Activated CD4-positive, alpha-beta memory T cell treated with anti-CD3 and anti-CD28 coated beads for 36 hours (primary cell): ENCODE data around the gene ZFYVE21. TPM values are rescaled to one million over a fixed set of nuclear protein-coding genes. Genes with fewer than 3 reads are reported as not detected.

Source experiments
- CTCF ChIA-PET: fragments of 350-600 bp; sonication (Branson Sonifier 250); formaldehyde crosslinking; loops from one replicate; lab custom pipeline; 2021; ENCODE audit warnings: antibody characterized with exemption, inconsistent platforms; lab: Charles Lee
- POLR2A ChIA-PET: fragments of 350-600 bp; sonication (Branson Sonifier 250); formaldehyde crosslinking; loops from one replicate; lab custom pipeline; 2021; ENCODE audit warnings: antibody characterized with exemption; lab: Charles Lee
- DNase-seq: peaks from one replicate; pipeline ENCODE4 v3.0.0-alpha.2; 2020
- H3K27ac Mint-ChIP-seq: one replicate; pipeline ENCODE4 v1.8.0; 2021; ENCODE audit warnings: mixed read lengths
- H3K27me3 Mint-ChIP-seq: one replicate; pipeline ENCODE4 v1.8.0; 2021; ENCODE audit warnings: mixed read lengths
- H3K36me3 Mint-ChIP-seq: one replicate; pipeline ENCODE4 v1.8.0; 2021; ENCODE audit warnings: mixed read lengths
- H3K4me1 Mint-ChIP-seq: one replicate; pipeline ENCODE4 v1.8.0; 2021; ENCODE audit warnings: low read depth, mixed read lengths
- H3K4me3 Mint-ChIP-seq: one replicate; pipeline ENCODE4 v1.8.0; 2021; ENCODE audit warnings: mild to moderate bottlenecking, mixed read lengths
- H3K9me3 Mint-ChIP-seq: one replicate; pipeline ENCODE4 v1.8.0; 2021; ENCODE audit warnings: mixed read lengths
- intact Hi-C: fragments of 100-400 bp; cut with micrococcal nuclease; formaldehyde crosslinking; loops from one replicate; pipeline ENCODE4 v1.15.1; 2023
- total RNA-seq, 2 experiments: library from RNA; stranded (reverse); gene quantifications; one replicate each; pipeline ENCODE4 v1.2.3, GENCODE V29; 2021

The ZFYVE21 gene
- total RNA-seq, 2 experiments from 2014 or later = 14.9 to 15.9 TPM

DNA sequence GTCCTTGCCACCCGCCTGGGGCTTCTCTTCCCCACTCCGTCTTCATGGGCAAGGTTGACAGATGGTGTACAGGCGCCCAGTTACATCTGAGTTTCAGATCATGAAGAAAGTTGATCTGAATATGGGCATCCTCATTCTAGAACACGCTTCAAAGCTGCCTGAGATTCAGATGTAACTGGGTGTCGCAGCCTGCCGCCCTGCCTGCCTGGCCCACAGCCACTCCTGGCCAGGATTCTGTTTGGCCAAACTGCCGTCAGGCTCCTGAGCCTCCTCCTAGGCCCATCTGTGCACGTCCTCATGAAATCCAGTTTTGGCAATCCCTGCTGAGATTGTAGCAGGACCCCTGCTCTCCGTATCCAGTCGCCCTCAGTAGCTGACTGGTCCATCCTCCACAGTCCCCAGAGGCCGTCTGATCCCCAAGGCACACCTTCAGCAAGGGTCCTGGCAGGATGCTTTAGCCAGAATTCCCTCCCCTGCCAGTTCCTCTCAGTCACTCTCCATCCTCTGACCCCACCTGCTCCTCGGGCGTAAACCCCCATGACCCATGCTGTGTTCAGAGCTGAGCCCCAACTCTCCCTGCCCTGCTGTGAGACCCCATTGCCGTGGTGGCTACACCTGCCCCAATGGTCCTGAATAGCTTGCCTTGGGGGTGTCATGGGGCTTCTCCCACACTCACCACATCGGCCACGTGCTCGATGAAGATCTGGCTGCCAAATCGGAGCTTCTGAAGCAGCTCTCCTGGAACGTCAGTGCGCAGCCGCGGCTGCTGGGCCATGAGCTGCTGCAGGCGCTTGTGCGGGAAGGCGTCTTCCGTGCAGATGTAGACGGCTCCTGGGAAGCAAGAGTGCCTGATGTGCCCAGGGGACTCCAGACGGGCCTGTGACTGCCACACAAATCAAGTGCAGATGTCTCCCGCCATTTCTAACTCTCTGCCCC is 12.8 kb upstream of the ZFYVE21 start:
- Mint-ChIP-seq H3K36me3 (peaks cover 21% of the 10 kb centered on the region), H3K4me1 (peaks cover 2% of the 10 kb centered on the region), H3K27me3 (no peaks in the 10 kb centered on the region), H3K9me3 (no peaks in the 10 kb centered on the region), H3K27ac (peak overlapping the region; percentile 19), H3K4me3 (no peak overlapping the region)
- intact Hi-C loops = no loop called here
- CTCF ChIA-PET = no interaction called here
- POLR2A ChIA-PET = interaction anchor here (0.5 kb wide), 1 partner anchor 139 kb away, joined by 3 read pairs; no protein-coding TSS in a partner anchor
- DNase-seq = no peak

DNA sequence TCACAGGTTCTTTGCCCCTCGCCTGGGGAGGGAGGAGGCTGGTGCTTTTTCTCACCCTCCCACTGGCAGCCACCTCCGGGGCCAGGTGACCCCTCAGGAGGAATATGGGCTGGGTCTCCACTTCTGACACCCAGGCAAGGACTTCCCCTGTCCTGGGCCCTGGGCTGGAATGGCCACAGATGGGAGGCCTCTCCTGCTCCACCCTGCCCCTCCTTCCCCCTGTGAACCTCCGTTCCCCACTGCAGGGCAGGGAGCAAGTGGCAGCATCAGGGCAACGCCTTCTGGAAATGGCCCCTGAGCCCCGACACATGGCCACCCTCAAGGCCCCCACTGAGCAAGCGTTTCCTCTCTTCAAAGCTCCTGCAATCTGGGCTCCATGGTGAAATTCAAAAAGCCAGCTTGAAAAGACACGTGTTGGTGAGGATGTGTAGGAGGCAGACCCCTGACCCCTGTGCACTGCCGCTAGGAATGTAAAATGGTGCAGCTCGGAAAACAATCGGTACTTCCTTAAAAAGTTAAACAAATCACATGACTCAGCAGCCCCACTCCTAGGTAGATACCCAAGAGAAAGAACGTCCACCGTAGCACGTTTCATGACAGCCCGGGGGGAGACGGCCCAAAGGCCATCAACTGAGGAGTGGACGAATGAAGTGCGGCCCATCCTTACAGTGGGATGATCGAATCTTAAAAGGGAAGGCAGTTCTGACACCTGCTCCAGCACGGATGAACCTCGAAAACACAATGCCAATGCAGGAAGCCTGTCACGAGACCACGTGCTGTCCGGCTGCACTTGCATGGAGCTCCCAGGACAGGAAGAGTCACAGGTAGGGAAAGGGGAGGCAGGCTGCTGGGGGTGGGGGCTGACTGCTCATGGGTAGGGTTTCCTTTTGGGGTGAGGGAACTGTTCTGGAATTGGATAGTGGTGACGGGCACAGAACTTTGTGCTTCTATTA is 11.9 kb upstream of the ZFYVE21 start:
- Mint-ChIP-seq H3K36me3 (peaks cover 24% of the 10 kb centered on the region), H3K9me3 (no peaks in the 10 kb centered on the region), H3K4me3 (no peak overlapping the region), H3K27ac (peak overlapping the region; percentile 67), H3K4me1 (peaks cover 2% of the 10 kb centered on the region), H3K27me3 (no peaks in the 10 kb centered on the region)
- CTCF ChIA-PET = no interaction called here
- POLR2A ChIA-PET = interaction anchor here (1.3 kb wide), 1 partner anchor 12 kb away, joined by 4 read pairs; the partner anchor contains the start of genes XRCC3 and ZFYVE21
- intact Hi-C loops = no loop called here
- no peak for DNase-seq

DNA sequence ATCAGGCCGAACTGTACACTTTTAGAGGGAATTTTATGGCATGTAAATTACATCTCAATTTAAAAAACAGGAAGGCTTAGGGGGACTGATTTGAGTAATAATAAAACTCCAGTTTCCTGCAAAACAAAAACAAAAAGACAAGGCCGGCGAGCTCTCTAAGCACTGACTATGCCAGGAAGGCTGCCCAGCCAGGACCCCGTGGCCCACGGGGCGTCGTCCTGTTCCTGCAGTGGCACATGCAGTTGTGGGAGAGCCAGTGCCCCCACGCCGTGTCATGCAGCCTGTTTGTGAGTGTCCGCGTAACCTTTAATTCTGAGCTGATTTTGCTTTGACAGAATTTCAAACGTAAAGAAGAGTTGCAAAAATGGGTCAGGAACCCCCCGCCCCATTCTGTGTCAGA is 10.9 kb upstream of the ZFYVE21 start:
- H3K9me3 Mint-ChIP-seq = no peaks in the 10 kb centered on the region
- intact Hi-C loops = no loop called here
- POLR2A ChIA-PET = interaction anchor here (1.3 kb wide), 1 partner anchor 11 kb away, joined by 4 read pairs; the partner anchor contains the start of genes XRCC3 and ZFYVE21
- no peak overlapping the region for H3K4me3 Mint-ChIP-seq
- peaks cover 2% of the 10 kb centered on the region for H3K4me1 Mint-ChIP-seq
- peaks cover 30% of the 10 kb centered on the region for H3K36me3 Mint-ChIP-seq
- no peak for DNase-seq
- CTCF ChIA-PET = no interaction called here
- no peak overlapping the region for H3K27ac Mint-ChIP-seq
- H3K27me3 Mint-ChIP-seq = no peaks in the 10 kb centered on the region

DNA sequence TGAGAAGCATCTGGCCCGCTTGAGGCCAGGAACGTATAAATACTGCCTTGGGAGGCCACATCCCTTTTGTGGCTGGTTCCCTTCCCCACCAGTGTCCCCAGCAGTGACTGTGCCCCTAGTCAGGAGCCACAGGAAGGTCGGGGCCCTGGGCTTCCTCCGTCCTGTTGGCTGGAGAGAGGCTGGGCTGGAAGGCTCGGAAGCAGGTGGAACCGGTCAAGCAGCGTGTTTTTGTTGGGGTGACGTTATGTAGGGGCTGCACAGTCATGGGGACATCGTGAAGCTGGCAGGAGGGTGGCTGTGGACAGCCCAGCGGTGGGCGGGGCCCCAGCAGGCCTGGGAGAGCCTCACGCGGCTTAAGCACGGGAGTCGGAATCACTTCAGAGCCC is 10.5 kb upstream of the ZFYVE21 start:
- no peak for DNase-seq
- Mint-ChIP-seq H3K27ac (no peak overlapping the region), H3K27me3 (no peaks in the 10 kb centered on the region), H3K36me3 (peaks cover 30% of the 10 kb centered on the region), H3K4me1 (peaks cover 2% of the 10 kb centered on the region), H3K4me3 (no peak overlapping the region), H3K9me3 (no peaks in the 10 kb centered on the region)
- intact Hi-C loops = no loop called here
- CTCF ChIA-PET = no interaction called here
- POLR2A ChIA-PET = interaction anchor here (1.3 kb wide), 1 partner anchor 10 kb away, joined by 4 read pairs; the partner anchor contains the start of genes XRCC3 and ZFYVE21

DNA sequence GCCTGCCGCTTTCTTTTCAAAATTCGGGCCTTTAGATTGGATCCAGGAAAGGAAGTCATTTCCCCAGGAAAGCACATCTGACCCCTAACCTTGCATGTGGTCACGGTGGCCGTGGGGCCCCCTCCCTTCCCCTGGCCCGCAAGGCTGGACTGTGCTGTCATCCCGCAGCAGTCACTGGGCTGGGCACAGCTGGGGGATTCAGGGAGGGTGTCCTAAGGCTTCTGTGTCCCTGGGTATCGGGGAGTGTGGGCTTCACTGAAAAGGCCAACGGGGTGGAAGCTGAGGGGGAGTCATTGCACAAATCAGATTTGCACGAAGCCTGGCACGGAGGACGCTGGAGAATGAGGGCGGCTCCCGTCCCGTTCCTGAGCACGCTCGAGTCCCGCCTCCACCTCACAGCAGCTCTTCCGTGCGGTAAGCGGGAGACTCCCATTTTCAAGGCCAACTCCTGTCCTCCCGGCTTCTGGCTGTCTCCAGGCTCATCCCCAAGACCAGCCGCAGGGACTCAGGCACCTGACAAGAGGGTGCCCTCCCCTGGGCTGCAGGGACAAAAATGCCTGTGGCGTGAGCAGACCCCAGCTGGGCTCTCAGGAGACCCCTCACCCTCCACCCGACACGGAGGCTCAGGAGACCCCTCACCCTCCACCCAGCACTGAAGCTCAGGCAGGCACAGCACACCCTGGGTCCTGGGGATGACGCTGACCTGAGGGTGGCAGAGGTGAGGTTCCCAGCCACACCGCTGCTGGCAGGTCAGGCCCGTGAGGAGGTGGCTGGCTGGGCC is 9.9 kb upstream of the ZFYVE21 start:
- Mint-ChIP-seq H3K27me3 (no peaks in the 10 kb centered on the region), H3K27ac (no peak overlapping the region), H3K36me3 (peaks cover 30% of the 10 kb centered on the region), H3K4me3 (no peak overlapping the region), H3K9me3 (no peaks in the 10 kb centered on the region), H3K4me1 (peaks cover 2% of the 10 kb centered on the region)
- DNase-seq = no peak
- ChIA-PET CTCF (no interaction called here), POLR2A (interaction anchor here (1.3 kb wide), 1 partner anchor 10 kb away, joined by 4 read pairs; the partner anchor contains the start of genes XRCC3 and ZFYVE21)
- intact Hi-C loops = no loop called here

DNA sequence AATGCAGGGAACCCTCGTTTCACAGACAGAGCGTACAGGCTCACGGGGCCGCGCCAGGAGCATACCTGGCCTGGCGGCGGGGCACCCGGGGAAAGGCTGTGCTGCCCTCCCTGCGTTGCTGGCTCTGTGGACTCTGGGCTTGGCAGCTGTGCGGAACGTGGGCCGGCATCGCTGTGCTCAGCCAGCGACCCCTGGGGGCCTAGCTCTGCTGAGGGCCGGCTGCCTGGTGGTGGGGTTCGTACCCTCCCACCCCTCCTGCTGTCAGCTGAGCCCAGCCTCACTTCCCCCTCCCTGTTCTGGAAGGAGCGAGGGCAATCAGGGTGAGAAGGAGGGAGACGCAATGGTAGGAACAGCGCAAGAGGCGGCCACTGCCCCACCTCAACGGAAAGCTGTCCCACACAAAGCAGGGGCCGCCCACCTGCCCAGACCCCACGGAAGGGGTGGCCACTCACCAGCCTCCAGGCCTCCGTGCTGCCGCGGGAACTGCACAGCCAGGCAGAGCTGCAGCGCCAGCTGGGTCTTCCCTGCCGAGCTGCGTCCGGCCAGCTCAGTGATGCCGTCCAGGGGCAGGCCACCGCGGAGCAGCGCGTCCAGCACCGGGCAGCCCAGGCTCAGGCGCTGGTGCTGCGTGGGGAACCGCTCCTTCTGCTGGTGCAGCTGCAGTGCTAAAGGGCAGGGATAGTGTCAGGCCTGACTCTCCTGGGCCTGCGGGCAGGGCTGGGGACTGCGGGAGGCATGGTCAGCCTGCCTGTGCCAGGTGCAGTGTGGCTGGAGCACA is 8.9 kb upstream of the ZFYVE21 start:
- no peak overlapping the region for H3K4me3 Mint-ChIP-seq
- ChIA-PET CTCF (no interaction called here), POLR2A (no interaction called here)
- peaks cover 7% of the 10 kb centered on the region for H3K4me1 Mint-ChIP-seq
- H3K27me3 Mint-ChIP-seq = no peaks in the 10 kb centered on the region
- no peaks in the 10 kb centered on the region for H3K9me3 Mint-ChIP-seq
- intact Hi-C loops = no loop called here
- DNase-seq = no peak
- peaks cover 37% of the 10 kb centered on the region for H3K36me3 Mint-ChIP-seq
- no peak overlapping the region for H3K27ac Mint-ChIP-seq

DNA sequence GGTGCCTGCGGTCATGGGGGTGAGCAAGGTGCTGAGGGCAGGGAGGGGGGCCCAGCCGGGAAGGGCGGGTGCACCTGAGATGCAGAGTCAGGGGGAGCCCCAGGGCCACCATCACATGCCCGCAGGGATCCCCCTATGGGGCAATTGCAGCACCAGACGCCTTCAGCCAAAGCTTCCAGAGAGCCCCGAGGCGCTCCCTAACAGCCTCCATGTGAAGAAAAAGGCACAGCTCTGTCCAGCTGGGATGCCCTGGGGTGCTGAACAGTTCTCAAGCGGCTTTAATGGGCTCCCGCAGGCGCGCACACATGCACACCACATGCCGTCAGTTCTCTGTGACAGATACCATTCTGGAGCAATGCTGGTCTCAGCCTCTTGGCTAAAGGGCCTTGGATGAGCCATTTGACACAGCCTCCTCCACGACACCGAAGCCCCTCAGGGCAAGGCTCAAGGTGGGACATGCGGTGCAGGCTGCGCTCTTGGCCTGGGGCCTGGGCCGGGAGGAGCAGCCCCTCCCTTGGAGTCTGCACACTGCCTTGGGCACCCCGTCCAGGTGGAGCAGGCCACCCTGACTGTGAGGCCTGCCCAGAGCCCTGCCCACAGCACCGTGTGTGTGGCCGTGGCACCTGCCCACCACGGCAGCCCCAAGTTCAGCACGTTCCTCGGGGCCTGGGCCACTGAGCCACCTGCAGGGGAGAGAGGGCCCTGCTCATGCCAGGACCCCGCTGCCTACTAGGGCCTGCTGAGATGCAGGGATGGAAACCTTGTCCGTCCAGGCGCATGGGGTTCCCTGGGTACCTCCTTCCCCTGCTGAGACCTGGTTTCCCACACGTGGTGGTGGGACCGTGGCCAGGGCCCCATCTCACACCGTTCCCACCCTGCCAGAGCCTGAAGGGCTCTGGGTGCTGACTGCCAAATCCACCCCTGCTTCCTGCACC is 8.0 kb upstream of the ZFYVE21 start:
- Mint-ChIP-seq H3K4me3 (no peak overlapping the region), H3K4me1 (peaks cover 11% of the 10 kb centered on the region), H3K9me3 (no peaks in the 10 kb centered on the region), H3K27me3 (no peaks in the 10 kb centered on the region), H3K36me3 (peaks cover 34% of the 10 kb centered on the region), H3K27ac (no peak overlapping the region)
- ChIA-PET CTCF (no interaction called here), POLR2A (no interaction called here)
- intact Hi-C loops = no loop called here
- DNase-seq = no peak

DNA sequence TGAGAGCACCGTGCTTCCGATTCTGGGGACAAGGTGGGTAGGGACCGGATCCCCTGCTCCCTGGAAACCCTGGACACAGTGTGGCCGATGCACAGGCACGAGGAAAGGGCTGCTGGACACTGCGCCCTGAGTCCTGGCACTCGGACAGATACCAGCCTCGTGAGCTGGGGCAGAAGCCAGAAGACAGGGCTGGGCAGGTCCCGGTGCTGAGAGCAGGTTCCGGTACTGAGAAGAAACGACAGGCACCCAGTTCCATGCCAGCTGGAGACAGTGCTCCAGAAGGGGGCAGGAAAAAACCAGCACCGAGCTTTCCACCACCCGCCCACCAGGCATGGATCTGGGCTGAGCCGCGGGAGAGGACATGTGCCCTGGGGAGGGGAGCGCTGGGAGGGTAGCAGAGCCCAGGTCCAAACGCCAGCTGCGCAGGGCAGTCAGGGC is 6.8 kb upstream of the ZFYVE21 start:
- no peak overlapping the region for H3K27ac Mint-ChIP-seq
- H3K4me1 Mint-ChIP-seq = peaks cover 22% of the 10 kb centered on the region
- POLR2A ChIA-PET = no interaction called here
- intact Hi-C loops = no loop called here
- no peak for DNase-seq
- no peaks in the 10 kb centered on the region for H3K9me3 Mint-ChIP-seq
- no peaks in the 10 kb centered on the region for H3K27me3 Mint-ChIP-seq
- CTCF ChIA-PET = no interaction called here
- peaks cover 22% of the 10 kb centered on the region for H3K36me3 Mint-ChIP-seq
- no peak overlapping the region for H3K4me3 Mint-ChIP-seq

DNA sequence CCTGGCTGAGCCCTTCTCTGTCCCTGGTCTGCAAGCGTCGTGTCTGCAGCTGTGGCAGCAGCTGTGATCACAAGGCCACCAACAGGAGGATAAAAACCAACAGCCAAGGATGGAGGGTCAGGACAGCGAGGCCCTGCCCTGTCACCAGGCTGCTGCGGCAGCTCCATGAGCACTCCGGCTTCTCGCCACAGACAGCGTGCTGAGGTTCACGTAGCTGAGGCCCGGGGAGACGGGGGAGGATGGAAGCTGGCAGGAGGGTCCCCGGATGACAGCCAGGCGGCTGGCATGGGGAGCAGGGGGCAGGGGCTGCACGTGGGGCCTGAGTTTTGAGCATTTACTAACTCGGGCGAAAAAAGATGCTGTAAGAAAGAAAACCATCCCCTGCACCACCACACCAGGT is 5.8 kb upstream of the ZFYVE21 start:
- Mint-ChIP-seq H3K4me3 (no peak overlapping the region), H3K4me1 (peaks cover 27% of the 10 kb centered on the region), H3K9me3 (no peaks in the 10 kb centered on the region), H3K27me3 (no peaks in the 10 kb centered on the region), H3K27ac (no peak overlapping the region), H3K36me3 (peaks cover 25% of the 10 kb centered on the region)
- CTCF ChIA-PET = no interaction called here
- intact Hi-C loops = no loop called here
- DNase-seq = no peak
- POLR2A ChIA-PET = no interaction called here

DNA sequence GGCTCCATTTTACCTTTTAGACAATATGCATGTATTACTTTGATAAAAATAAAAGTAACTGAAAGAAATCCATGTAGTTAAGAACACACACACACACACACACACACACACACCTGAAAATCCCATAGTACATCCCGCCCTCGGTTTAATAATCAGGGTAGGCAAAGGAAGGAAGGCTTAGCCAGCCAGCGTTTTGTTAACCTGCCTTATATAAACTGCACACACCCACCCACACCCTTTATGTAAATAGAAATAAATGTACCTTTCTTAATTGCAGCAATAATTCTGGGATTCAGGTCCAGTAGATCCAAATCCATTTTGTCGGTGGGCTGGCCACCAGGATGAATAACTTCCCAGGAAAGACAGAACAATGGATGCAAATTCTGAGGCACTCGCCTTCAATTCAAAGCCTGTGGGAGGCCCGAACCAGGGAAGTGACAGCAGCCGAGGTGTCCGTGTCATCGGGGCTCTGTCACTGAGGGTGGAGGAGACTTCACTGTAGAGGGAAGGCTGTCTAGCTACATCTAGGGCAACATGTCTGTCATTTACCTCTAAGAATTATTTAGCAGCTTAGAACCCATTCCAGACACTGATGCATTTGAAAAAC is 4.7 kb upstream of the ZFYVE21 start:
- ChIA-PET CTCF (interaction anchor here (0.7 kb wide), 1 partner anchor 356 kb away, joined by 3 read pairs; no protein-coding TSS in a partner anchor), POLR2A (no interaction called here)
- peaks cover 29% of the 10 kb centered on the region for H3K4me1 Mint-ChIP-seq
- peaks cover 2% of the 10 kb centered on the region for H3K27me3 Mint-ChIP-seq
- DNase-seq = no peak
- H3K4me3 Mint-ChIP-seq = no peak overlapping the region
- peaks cover 24% of the 10 kb centered on the region for H3K36me3 Mint-ChIP-seq
- intact Hi-C loops = no loop called here
- no peak overlapping the region for H3K27ac Mint-ChIP-seq
- H3K9me3 Mint-ChIP-seq = no peaks in the 10 kb centered on the region
